ENCODE measurements around the gene ABTB1. TPM values are rescaled to one million over a fixed set of nuclear protein-coding genes. Genes with fewer than 3 reads are reported as not detected.

Gene ABTB1
- total RNA-seq, 4 donors from 2014 or later, result 17.6 to 91.9 (median 51.3) TPM

GRCh38 chr3:127711021-127711695 is 38.4 kb downstream of the ABTB1 start:
- no peak for TF ChIP-seq CTCF (IDR thresholded peaks at IDR 0.05; ENCODE audit: low read depth)

- TF ChIP-seq CTCF (IDR thresholded peaks at IDR 0.05; ENCODE audit: low read depth), result no peak
These were observed 39.1 kb downstream of the ABTB1 start for GRCh38 chr3:127711896-127712295.

GRCh38 chr3:127712461-127712860 is 39.7 kb downstream of the ABTB1 start:
- TF ChIP-seq CTCF (IDR thresholded peaks at IDR 0.05; ENCODE audit: low read depth), result no peak

GRCh38 chr3:127712881-127713771 is 40.4 kb downstream of the ABTB1 start:
- TF ChIP-seq CTCF (IDR thresholded peaks at IDR 0.05; ENCODE audit: low read depth), result no peak

GRCh38 chr3:127714125-127714571 is 41.4 kb downstream of the ABTB1 start:
- no peak for TF ChIP-seq CTCF (IDR thresholded peaks at IDR 0.05; ENCODE audit: low read depth)

- no peak for TF ChIP-seq CTCF (IDR thresholded peaks at IDR 0.05; ENCODE audit: low read depth)
These were observed 42.1 kb downstream of the ABTB1 start for GRCh38 chr3:127714866-127715265.

- no peak for TF ChIP-seq CTCF (IDR thresholded peaks at IDR 0.05; ENCODE audit: low read depth)
These were observed 42.8 kb downstream of the ABTB1 start for GRCh38 chr3:127715532-127715931.
